GM21423 (cell line): Measurements from ENCODE around the gene MIER3.
A peak's percentile ranks its signal among the peaks of the same experiment; 100 is the strongest.

ENCODE experiments used
- ATAC-seq: cut with Tn5 transposase; IDR thresholded peaks from one replicate; pipeline ENCODE4 v1.9.1; 2021; ENCODE audit warnings: mild to moderate bottlenecking, moderate library complexity; ENCODE audit not compliant: unreplicated experiment

The MIER3 gene

DNA sequence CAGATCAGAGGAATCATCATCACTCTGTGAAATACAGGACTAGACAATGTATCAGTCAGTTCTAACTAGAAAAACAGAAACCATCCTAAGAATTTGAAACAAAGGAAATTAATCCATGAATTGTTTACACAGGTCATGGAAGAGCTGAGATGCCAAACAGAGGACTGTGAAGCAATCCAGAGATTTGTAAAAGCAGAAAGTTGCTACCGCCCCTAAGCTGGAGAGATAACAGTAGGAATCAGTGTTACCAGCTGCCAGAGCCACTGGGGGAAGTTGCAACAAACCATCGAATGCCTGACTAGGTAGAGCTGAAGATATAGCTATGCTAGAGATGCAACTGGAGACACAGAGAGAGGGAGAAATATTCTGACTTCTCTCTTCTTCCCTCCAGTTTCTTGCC is 10.4 kb upstream of the MIER3 start:
- no peak for ATAC-seq

DNA sequence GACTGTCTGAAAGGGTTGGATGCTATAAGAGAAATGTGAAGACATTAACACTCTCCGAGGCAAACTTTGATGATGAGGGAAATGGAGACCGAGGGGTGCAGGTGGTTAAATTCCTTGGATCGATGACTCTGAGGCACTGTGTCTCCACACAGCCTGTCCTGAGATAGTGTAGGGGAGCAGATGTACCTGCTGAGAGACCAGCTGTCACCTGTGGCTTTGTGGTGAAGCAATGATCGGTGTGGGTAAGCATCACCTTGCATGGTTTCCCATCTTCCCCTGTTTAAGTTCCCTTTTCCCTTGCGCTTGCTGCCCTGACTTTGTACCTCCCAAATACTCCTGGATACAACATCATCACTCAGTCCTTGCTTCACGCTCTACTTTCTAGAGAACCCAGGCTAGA is 9.8 kb upstream of the MIER3 start:
- no peak for ATAC-seq

DNA sequence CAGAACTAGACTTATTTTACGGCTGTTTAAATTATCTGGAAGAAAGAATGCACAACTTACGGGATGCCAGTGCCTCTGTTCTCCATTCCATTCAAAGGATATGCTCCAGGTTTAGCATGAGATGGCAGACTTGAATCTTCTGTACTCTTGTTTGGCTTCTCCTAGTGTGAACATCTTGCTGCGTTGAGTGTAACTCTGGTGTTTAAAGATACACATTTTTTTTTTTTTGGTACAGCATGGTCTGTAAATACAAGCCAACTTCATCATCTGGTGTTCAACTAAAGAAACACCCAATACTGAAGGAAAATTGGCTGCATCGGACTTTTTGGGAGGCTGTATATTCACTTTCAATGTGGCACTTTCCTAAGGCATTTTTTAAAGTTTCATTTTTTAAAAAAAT is 7.4 kb upstream of the MIER3 start:
- ATAC-seq: no peak

DNA sequence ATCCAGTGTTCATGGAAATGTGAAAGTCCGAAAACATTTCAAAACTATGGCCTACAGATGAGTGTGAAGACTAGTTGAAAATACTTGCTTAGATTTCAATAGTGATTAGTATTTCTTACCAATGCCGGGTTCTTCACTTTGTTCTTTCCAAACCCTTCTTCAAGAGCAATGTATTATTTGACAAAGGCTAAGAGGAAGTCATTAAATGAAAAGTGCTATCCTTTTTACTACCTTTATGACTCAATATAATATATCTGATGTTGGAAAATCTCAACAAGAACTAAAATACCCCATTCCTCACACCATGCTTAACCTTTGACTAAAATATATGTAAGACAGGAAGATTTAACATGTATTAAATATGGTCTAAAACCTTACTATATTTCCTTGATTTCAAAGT is 6.7 kb upstream of the MIER3 start:
- ATAC-seq: no peak

DNA sequence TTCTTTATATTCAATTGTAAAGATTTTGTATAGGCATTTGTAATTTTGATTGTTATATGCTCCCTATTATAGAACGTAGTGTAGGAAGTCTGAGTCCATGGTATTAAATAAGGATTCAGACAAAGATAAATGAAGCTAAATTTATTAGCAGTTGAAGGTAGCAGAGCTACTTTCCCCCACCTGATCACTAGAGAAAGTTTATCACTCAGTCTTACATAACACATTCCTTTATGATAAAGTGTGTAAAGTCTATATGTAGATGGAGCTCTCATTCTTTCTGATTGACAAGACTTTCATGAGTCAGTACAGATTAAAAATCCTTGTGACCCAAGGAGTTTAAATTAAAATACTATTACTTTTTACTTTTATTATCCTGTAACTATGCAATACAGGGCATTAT is 2.3 kb upstream of the MIER3 start:
- ATAC-seq: no peak

DNA sequence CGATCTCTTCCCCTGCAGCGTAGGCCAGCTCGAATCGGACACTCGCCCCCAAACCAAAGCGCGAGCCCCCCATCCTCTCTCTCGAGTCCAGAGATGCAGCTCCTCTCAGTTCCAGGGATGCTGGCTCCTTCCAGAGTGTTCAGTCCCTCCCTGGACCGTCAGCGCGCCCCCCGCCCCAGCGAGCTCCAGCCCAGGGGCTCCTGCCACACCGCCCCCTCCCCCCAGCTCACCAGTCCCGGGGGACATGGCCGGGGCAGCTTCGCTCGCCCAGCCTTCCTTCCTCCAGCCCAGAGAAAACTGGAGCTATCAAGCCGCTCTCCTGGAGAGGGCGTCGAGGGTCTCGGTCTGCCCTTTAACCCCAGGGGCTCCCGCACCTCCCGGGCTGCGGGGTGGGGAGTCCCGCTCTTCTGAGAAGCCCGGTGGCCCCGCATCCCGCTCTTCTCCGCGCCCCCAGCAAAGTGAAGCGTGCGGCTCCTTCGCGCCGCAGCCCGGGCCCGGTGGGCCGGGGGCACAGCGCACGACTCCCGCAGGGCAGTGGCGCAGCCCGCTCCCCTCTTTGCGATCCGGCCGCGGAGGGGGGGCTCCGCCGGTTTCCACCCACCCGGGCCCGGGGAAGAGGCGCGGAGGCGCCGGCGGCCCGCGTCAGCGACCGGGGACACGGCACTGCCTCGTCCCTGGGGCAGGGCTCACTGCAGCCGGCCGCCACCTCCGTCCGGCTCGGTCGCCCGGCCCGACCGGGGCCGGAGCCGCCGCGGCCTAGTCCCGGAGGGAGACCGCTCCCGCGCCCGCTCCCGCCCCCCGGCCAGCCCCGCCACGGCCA is 587 bp downstream of the MIER3 start:
- ATAC-seq: peak; percentile 31

DNA sequence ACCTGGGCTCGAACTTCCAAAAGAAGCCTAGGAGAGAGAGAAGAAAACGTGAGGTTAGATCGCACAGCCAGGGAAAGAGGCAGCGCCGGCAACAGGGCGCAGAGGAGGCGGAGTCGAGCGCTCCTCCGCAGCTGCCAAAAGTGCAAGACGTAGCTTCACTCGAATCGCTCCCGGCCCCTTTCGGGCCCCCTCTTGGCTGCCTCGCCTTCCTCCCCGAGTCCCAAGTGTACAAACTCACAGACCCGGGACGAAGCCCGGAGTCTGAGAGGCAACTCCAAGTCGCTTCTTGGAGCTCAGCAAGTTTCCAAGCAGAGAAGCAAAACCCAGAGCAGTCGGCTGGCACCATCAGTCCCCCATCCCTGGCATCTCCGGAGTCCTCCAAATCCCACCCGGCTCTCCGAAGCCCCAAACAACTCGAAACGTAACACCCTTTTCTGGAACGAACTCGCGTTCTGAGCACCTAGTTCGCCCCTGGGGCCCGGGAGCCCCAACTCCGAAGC is 1.2 kb downstream of the MIER3 start:
- peak; percentile 56 for ATAC-seq

DNA sequence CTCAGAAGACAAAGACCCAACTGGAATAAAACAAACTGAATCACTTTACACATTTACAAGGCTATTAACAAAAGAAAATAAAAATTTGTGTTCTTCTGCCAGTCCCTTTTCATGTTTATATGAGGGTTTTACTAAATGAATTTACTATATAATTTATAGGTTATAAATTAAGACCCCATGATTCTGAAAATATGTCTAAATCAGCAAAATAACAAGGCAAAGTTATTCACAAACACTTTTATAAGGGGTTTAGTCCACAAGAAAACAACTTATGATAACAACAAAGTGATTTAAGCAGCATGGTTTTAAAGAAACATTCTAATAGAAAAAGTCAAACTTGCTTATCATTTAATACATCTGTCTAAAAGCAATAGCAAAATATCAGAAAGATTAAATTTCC is 4.9 kb downstream of the MIER3 start:
- ATAC-seq: no peak

DNA sequence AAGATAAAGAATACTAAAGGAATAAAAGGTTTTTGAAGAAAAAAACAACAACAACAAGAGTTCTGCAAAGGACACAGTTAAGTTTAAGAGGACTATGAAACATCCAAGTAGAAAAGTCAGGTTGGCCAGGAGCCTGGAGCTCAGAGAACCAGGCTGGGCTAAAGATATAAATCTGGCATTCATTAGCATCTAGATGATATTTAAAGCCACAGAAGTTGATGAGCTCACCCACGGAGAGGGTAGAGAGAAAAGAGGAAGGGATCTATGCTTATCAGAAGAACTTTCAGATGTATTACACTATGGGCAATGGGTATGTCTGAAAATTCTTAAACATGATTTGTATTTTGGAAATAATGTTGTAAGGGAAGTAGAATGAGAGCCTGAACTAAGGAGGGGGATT is 9.9 kb downstream of the MIER3 start:
- no peak for ATAC-seq

DNA sequence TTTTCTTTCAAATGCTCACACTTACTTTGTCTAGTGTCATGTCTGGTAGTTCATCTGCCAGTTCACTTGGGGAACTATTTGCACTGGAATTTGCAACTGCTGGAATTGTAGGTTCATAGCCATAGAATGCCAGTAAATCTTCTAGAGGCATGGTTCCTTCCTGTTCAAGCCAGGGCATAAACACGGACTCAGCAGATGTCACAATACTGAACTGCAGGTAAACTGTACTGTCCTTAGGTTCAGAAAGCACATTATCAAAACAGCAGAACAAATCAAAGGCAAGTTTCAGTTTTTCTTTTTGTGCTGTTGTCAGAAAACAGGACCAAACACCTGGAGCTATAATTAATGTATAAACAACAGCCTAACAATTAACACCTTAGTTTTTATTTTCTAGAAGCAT is 13.1 kb downstream of the MIER3 start:
- ATAC-seq: no peak

DNA sequence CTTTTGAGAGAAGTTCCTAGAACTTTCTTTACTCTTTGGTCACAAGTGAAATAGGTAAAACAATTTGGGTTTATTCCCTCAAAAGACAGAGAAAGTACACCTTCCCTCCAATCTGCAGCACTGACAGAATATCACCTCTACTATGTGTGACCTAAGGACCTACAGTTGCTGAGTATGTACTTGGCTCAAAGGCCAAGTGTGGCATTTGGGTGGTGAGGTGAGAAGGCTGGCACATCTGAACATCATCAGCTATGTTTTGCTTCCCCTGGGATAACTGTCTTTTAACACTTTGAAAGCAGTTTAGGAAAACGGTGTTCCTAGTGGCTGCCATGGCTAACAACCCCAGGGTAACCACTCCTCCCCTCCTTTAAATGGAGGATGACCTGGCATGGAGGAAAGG is 17.6 kb downstream of the MIER3 start:
- ATAC-seq: no peak

DNA sequence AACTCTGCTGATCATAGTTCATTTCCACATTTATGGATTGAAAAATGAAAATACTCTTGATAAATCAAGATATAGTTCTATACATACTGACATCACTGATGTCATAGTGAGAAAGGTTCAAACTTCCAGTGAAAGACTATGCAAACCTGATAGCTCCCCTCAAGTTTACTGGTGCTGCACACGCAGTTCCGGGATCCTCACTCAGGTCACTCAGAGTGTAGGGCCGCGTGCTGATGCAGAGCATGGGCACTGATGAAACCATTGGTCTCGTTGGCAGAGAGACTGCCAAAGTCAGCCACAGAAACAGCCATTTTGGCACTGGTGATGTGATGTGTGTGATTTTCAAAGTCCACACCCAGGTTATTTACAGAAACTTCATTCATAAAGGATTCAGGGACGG is 29.0 kb downstream of the MIER3 start:
- ATAC-seq: no peak

DNA sequence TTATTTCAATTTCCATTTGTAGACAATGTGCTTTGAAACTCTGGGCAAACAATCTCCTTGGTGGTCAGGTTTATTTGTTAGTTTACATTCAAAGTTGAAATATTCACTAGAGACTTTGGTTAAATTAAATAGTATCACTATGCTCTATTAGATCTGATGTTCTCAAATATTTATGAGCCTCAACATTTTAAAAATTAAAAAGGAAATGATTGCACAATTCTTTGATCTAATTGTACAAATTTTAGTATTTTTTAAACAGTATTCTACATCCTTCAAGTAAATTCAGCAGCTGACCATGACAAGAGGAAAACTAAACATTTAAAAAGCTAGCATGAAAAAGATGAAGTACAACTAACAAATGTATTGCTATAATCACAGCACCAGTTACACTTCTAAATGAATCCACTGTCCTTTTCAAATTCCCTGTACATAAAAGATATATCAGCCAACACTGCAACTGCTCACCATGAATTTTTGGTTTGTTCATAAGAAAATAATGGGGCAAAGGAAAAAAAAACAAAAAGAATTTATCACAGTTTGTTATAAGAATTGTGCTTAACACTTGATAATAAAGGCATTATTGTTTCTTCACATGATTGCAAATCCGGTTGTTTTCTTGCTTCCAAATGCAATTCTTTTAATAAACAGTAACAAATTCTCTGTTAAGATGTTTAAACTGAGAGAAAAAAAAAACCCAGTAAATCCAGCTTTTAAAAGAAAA is 31.8 kb downstream of the MIER3 start:
- no peak for ATAC-seq

DNA sequence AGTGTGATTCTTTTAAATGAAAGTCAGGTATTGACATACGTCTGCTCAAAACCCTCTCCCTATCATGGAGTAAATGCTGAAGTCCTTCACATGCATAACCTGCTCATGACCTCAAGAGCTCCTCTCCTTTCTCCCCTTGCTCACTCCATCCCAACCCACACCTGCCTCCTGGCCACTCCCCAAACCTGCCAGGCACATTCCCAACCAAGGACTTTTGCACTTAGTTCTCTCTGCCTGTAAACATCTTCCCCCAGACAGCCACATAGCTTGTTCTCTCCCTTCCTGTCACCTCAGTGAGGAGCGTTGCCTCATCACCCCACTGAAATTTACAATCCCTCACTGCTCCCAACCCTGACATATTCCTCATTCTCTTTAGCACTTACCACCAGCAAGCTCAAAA is 33.9 kb downstream of the MIER3 start:
- no peak for ATAC-seq

DNA sequence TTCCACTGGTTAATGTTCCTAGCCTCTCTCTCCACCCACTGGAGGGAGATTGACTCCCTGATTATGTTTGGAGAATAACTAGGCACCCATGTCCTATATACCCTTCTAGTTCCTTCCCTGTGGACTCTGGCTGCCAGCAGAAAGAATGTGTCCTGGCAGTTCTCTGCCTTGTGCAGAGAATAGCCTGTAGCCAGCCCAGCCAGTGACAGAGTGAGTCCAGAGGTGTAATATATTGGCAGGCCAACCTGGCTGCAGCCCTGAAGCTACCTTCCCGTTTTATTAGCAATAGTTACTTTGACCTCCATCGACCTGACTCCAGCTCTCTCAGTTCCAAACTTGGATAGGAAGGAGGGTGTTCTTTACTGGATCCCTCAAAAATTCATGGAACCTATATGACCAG is 34.4 kb downstream of the MIER3 start:
- no peak for ATAC-seq

DNA sequence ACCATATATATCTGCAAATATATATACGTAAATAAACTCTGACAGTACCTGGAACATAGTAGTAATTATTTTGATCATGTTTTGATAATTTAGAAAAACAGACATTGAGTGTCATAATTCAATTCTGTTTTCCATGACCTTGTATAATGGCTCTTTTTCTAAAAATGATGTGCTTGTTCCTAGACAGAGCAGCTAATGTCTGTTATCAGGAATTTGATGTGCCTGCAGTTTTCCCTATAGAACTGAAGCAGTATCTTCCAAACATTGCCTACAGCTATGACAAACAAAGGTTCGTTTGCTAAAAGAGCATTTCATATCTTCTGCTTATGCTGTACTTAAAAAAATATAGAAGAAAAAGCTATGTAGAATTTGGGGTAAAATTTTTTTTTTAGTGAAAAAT is 37.2 kb downstream of the MIER3 start:
- no peak for ATAC-seq

DNA sequence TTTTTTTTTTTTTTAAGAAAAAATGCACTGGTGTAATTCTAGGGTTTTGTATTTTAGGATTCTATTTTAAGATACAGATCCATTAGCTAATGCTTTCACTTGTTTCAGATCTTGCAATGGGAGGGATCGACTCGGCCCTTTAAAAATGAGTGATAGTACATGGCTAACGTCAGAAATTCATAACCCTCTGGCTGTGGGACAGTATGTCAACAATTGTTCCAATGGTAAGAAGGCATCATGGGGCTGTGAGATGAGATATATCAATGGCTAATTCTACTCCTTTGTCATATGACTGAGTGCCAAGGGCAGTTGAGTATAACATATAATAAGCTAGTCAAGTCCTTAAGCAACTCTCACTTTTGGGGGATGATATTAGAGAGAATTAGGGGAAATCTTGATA is 38.2 kb downstream of the MIER3 start:
- no peak for ATAC-seq

DNA sequence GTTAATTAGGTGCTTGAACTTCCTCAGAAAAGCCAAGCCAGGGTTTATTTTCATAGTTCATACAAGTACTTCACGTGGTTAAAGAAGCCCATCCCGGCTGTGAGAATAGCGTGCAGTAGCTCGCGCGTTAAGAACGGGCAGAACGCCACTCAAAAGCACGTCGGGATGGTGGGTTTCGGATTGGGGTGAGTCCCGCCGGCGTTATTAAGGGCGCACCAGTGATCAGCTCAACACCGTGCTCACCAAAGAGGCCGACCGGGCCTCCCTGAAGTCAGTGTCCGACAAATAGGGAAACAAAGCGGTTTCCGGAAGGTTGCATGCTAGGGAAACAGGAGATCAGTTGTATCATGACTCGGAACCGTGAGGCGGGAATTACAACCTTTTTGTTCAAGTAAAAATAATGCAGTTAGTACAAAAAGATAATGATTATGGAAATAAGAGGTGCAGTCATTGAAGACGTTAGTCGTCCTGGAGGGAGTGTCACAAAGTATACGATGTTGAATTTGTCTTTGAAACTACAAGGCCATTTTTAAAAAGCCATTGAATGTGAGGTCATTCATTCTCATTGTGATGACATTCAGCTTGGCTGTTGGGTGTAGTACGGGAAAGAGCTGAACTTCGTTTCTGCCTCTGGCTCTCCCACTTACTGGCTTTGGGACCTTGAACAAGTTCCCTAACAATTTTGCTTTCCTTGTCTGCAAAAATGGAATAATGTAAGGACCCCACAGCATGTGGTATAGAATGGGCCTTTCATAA is 41.5 kb downstream of the MIER3 start:
- ATAC-seq: peak; percentile 11

DNA sequence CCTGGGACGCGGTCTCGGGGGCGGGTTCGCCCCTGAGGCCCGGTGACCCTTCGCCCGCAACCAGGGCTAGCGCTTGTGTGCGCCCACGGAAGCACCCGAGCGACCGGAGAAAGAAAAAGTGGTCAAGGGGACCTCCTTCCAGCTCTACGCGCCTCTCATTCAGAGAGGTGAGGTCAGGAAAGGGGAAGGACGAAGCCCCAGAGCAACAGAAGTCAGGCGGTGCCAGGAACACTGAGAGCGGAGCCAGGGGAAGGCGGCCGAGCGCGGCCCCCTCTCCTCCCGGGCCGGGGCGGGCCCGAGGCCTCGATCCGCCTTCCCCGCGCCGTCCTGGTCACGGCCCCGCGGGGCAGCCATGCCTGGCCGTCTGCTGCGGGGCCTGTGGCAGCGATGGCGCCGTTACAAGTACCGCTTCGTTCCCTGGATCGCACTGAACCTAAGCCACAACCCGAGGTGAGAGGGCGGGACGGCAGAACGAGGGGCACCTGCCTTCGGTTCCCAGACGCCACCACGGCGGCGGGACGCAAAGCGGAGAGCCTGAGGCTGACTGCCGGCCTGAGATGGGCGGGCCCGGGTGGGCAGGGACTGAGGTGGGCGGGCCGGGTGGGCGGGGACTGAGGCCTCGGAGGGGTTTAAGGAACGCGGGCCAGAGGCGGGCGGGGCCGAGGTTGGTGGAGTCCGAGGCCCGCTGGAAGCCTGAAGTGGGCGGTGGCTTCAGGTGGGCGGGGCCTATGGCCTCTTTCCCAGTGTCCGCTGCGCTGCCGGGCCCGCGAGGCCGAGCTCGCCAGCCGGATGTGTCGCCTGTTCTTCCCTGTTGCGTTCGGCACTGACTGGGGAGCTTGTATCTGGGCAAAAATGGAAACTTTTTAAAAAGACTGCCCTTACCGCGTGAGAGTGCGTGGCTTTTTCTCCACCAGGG is 42.4 kb downstream of the MIER3 start, which contains the start of gene SETD9:
Gene SETD9 (plus strand): TSS at position 303 of the 916 bp plus-strand sequence. CDS start 50 bp downstream, at position 353.
- ATAC-seq: peak; percentile 85

DNA sequence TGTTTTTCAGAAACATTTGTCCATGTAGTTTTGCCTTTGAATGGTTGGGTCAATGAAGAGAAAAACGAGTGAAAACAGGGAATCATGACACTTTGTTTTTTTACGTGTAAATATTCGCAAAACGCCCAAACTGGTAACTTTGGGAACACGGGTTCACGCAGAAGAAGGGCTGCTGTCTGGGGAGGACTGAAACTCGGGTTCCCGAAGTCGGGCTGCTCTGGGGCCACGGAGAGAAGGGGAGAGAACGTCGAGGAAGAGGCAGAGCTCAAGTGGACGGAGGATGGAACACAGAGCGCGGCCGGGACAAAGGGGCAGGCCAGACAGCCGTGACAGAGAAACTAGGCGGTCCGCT is 43.0 kb downstream of the MIER3 start:
- ATAC-seq: peak; percentile 32
